ENCODE measurements around the gene CALY.

The CALY gene

DNA sequence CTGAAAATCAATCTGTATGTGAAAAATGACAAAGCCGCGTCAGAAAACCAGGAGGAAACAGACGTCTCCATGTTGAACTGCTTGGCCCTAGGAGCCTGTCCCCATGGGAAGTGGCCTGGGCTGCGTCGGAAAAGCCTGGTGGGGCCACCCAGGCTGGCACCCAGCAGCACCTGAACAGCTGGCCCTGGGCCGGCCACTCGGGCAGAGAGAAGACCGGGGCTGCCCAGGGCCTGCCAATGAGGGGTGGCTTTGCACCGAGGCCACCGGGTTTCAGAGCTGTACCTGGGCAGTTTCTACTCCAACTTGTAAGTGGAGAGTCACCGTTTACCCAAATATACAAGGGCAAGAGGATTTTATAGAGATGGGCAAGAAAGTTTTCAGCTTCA is 22.2 kb upstream of the CALY start:
- no peak for TF ChIP-seq LEF1 (IDR thresholded peaks at IDR 0.05; ENCODE audit: borderline replicate concordance)
- TF ChIP-seq HDGF (IDR thresholded peaks at IDR 0.05; ENCODE audit: borderline replicate concordance): no peak
- TF ChIP-seq FOXA1 (IDR thresholded peaks at IDR 0.05): no peak
- TF ChIP-seq ELF4 (IDR thresholded peaks at IDR 0.05): no peak
- no peak for TF ChIP-seq SP1 (IDR thresholded peaks at IDR 0.05)
- TF ChIP-seq CTBP1 (IDR thresholded peaks at IDR 0.05; ENCODE audit: borderline replicate concordance): no peak
- no peak for TF ChIP-seq BHLHE40 (IDR thresholded peaks at IDR 0.05; ENCODE audit: borderline replicate concordance)
- TF ChIP-seq FOXM1 (IDR thresholded peaks at IDR 0.05; ENCODE audit: borderline replicate concordance): no peak
- TF ChIP-seq NFRKB (IDR thresholded peaks at IDR 0.05): no peak
- no peak for TF ChIP-seq L3MBTL2 (conservative IDR thresholded peaks at IDR 0.05)
- POLR2A ChIA-PET: interaction anchor here (0.6 kb wide), 1 partner anchor 14 kb away, joined by 3 read pairs; the partner anchor contains the start of gene ECHS1
- DNase-seq (ENCODE audit: extremely low spot score): no peak
- CTCF ChIA-PET: no interaction called here

DNA sequence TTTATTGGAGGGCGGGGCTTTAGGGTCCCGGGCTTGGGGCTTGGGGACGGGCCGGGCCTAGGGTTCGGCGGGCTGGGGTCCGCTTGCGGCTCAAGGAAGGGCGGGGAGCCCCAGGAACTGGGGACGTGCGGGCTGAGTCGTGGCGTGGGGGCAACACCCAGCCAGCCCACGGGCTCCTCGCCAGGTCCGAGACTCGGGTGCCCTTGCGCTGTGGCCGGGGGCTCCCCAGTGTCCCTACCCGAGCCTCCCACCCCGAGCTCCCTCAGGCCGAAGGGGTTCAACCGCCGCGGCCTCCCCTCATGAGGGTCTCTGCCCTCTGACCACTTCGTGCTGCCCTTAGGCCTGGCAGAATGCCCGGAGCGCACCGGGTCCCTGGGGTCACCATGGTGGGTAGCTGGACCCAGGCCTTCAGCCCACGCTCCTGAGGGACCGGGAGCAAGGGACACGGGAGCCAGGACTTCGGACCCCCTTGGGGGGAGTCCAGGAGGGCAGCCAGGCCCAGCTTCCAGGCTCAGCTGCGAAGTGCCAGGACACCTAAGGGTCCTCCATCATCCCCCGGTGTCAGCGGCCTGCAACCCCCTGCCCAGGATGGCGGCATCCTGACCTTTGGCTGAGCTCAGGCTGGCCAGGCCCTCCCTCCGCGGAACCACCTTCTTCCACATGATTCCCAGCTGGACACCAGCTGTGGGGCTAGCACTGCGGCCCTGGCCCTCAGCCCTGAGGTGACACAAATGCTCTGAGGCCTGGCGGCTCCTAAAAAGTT is 21.6 kb upstream of the CALY start:
- ChIA-PET CTCF (interaction anchor here (1.1 kb wide), 1 partner anchor 17 kb away, joined by 4 read pairs; no protein-coding TSS in a partner anchor), POLR2A (interaction anchor here (0.8 to 1.9 kb wide), 7 partner anchors 10 to 34 kb away, joined by 3 to 12 read pairs (median 4); partner anchors contain the start of genes ECHS1 and PRAP1)
- TF ChIP-seq ZNF384 (IDR thresholded peaks at IDR 0.05) (no peak), CTBP1 (IDR thresholded peaks at IDR 0.05; ENCODE audit: borderline replicate concordance) (no peak)
- no peak for DNase-seq (ENCODE audit: extremely low spot score)

DNA sequence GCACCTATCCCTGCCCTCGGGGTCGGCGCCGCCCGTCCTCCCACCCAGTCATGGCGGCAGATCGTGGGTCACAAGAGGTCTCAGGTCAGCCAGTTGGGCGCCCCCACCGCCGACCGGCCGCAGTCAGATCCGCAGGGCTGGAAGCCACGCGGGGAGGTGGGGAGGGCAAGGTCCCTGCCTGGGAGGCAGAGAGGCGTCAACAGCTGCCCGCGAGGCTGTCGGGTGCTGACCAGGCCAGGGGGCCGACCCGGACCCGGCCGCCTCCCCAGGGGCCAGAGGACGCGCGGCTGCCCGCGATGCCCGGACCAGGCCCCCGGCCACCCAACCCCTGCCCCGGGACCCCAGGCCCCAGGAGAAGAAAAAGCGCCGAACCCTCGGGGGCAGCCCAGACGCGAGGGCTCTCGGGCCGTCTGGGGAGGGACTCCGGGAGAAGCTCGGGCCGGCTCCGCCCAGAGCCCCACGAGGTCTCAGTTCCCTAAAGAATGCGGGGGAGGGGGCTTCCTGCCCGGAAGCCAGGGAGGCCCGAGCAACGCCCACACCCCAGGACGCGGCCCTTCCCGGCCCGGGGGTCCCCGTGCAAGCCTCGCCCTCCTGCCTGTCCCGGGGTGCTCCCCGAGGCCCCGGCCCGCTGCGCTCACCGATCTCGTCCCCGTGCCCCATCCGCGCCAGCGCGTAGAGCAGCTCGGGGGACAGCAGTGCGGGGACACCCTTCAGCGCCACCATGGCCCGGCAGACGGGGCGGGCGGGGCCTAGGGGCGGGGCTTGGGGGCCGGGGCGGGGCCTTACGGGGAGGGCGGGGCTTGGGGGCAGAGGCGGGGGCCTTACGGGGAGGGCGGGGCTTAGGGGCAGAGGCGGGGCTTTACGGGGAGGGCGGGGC is 20.8 kb upstream of the CALY start, which contains the start of gene FUOM:
Gene FUOM (minus strand): TSS at position 735 of the 877 bp plus-strand sequence. CDS start 12 bp downstream, at position 723.
- peak; percentile 98 for DNase-seq (ENCODE audit: extremely low spot score)
- POLR2A ChIA-PET: interaction anchor here (0.7 to 1.9 kb wide), 8 partner anchors 10 to 44 kb away, joined by 3 to 12 read pairs (median 4); partner anchors contain the start of genes ECHS1 and PRAP1
- CTCF ChIA-PET: interaction anchor here (1.1 kb wide), 1 partner anchor 17 kb away, joined by 4 read pairs; no protein-coding TSS in a partner anchor
- TF ChIP-seq ELF4 (IDR thresholded peaks at IDR 0.05) (no peak), NFRKB (IDR thresholded peaks at IDR 0.05) (no peak), LEF1 (IDR thresholded peaks at IDR 0.05; ENCODE audit: borderline replicate concordance) (0 out of 2 replicates have a peak, but pooled peaks have one; percentile 45), L3MBTL2 (conservative IDR thresholded peaks at IDR 0.05) (peak; percentile 50; the same call in 1 of the 2 replicates)

DNA sequence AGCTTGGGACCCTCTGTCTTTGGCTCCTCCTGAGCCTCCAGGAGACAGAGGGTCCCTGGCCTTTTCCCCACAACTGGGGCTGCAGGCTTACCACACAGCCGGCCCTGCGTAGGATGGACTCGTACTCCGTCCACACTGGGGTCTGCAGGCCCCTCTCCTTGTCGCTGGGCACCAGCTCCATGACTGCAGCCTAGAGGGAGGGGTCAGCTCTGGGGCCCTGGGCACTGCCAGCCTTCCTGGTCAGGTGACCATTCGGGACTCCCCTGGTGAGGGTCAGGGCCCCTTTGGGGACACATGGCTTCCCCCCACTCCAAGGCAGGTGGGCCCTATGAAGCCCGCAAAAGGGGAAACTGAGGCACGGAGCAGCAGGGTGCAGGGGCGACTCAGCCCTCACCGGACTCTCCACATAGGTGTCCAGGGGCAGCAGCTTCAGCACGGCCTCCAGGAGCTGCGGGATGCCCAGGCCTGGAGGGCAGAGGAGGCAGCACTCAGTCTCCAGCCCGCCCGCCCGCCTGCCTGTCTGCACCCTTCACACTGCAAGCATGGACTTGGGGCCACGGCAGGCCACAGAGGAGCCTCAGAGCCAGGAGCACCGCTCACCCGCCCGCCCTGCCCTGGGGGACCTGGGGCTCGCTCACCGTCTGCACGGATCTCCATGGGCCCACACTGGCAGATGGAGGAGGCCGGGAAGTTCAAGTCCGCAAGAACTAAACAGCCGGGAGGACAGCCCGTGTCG is 20.0 kb upstream of the CALY start:
- CTCF ChIA-PET: interaction anchor here (1.2 kb wide), 1 partner anchor 27 kb away, joined by 3 read pairs; no protein-coding TSS in a partner anchor
- POLR2A ChIA-PET: interaction anchor here (0.7 to 1.9 kb wide), 6 partner anchors 9 to 43 kb away, joined by 3 to 12 read pairs (median 4); partner anchors contain the start of genes ECHS1 and PRAP1
- TF ChIP-seq HDGF (IDR thresholded peaks at IDR 0.05; ENCODE audit: borderline replicate concordance) (no peak), SUZ12 (IDR thresholded peaks at IDR 0.05) (no peak), LEF1 (IDR thresholded peaks at IDR 0.05; ENCODE audit: borderline replicate concordance) (no peak), SP1 (IDR thresholded peaks at IDR 0.05) (no peak), ARNT (IDR thresholded peaks at IDR 0.05) (no peak), ZNF384 (IDR thresholded peaks at IDR 0.05) (no peak), NFRKB (IDR thresholded peaks at IDR 0.05) (no peak), TARDBP (IDR thresholded peaks at IDR 0.05) (no peak), FOXM1 (IDR thresholded peaks at IDR 0.05; ENCODE audit: borderline replicate concordance) (no peak), BHLHE40 (IDR thresholded peaks at IDR 0.05; ENCODE audit: borderline replicate concordance) (no peak), L3MBTL2 (conservative IDR thresholded peaks at IDR 0.05) (no peak), FOXA1 (IDR thresholded peaks at IDR 0.05) (no peak)
- no peak for DNase-seq (ENCODE audit: extremely low spot score)

DNA sequence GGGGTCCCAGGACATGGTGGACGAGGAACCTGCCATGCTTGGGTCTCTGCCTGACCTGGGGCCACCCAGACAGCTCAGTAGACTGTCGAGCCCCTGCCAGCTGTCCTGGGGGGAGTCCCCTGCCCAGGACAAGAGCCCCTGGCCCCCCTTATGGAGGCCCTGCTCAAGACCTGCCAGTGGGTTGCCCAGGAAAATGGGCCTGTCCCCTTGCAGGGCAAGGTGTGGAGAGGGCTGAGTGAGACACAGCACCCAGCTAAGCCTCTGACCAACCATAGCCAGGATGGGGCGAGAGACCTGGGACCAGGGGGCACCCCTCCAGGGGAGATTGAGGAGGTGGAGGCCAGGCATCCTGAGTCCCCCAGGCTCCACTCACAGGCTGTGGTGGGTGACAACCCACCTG is 19.3 kb upstream of the CALY start:
- TF ChIP-seq NFRKB (IDR thresholded peaks at IDR 0.05) (no peak), TARDBP (IDR thresholded peaks at IDR 0.05) (no peak), FOXM1 (IDR thresholded peaks at IDR 0.05; ENCODE audit: borderline replicate concordance) (no peak), LEF1 (IDR thresholded peaks at IDR 0.05; ENCODE audit: borderline replicate concordance) (no peak), L3MBTL2 (conservative IDR thresholded peaks at IDR 0.05) (no peak), ELF4 (IDR thresholded peaks at IDR 0.05) (no peak), BHLHE40 (IDR thresholded peaks at IDR 0.05; ENCODE audit: borderline replicate concordance) (no peak), CTBP1 (IDR thresholded peaks at IDR 0.05; ENCODE audit: borderline replicate concordance) (no peak), FOXK2 (IDR thresholded peaks at IDR 0.05) (no peak), FOXA1 (IDR thresholded peaks at IDR 0.05) (no peak), ARNT (IDR thresholded peaks at IDR 0.05) (no peak), HDGF (IDR thresholded peaks at IDR 0.05; ENCODE audit: borderline replicate concordance) (no peak), SUZ12 (IDR thresholded peaks at IDR 0.05) (no peak), ZNF384 (IDR thresholded peaks at IDR 0.05) (no peak), SP1 (IDR thresholded peaks at IDR 0.05) (no peak)
- TF ChIP-seq, protein P1, sequence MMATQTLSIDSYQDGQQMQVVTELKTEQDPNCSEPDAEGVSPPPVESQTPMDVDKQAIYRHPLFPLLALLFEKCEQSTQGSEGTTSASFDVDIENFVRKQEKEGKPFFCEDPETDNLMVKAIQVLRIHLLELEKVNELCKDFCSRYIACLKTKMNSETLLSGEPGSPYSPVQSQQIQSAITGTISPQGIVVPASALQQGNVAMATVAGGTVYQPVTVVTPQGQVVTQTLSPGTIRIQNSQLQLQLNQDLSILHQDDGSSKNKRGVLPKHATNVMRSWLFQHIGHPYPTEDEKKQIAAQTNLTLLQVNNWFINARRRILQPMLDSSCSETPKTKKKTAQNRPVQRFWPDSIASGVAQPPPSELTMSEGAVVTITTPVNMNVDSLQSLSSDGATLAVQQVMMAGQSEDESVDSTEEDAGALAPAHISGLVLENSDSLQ (IDR thresholded peaks at IDR 0.05): no peak
- CTCF ChIA-PET: interaction anchor here (1.2 kb wide), 1 partner anchor 26 kb away, joined by 3 read pairs; no protein-coding TSS in a partner anchor
- no peak for DNase-seq (ENCODE audit: extremely low spot score)
- POLR2A ChIA-PET: no interaction called here

DNA sequence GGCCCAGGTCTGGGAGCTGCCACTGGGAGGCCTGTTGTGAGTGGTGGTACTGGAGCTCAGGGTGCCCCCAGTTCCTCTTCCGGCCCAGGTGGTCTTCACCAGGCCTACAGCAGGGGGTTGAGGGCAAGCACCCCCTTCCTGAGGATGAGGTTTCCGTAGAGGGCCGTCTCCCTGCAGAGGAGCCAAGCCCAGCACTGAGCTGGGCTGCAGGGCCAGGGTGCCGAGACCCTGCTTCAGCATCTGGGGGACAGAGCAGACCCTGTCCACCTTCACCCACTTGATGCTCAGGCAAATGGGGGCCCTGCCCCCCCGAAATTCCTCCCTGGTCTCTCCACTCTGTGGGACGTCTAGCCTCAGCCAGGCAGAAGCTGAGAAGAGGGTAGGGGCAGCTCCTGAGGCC is 18.6 kb upstream of the CALY start:
- TF ChIP-seq, protein P1 (IDR thresholded peaks at IDR 0.05): no peak
- TF ChIP-seq CTBP1 (IDR thresholded peaks at IDR 0.05; ENCODE audit: borderline replicate concordance) (no peak), SUZ12 (IDR thresholded peaks at IDR 0.05) (no peak), FOXK2 (IDR thresholded peaks at IDR 0.05) (no peak), L3MBTL2 (conservative IDR thresholded peaks at IDR 0.05) (no peak), HDGF (IDR thresholded peaks at IDR 0.05; ENCODE audit: borderline replicate concordance) (no peak), SP1 (IDR thresholded peaks at IDR 0.05) (no peak), ELF4 (IDR thresholded peaks at IDR 0.05) (no peak), ARNT (IDR thresholded peaks at IDR 0.05) (no peak)
- DNase-seq (ENCODE audit: extremely low spot score): no peak
- ChIA-PET POLR2A (no interaction called here), CTCF (interaction anchor here (2.3 kb wide), 1 partner anchor 26 kb away, joined by 7 read pairs; no protein-coding TSS in a partner anchor)
